DOHH2 (cell line): Measurements from ENCODE around the gene GALNT7.

Experiments used
- CTCF ChIP-seq: fragments of 200-600 bp; sonication (generic); IDR thresholded peaks from one replicate; pipeline ENCODE4 v1.5.1; 2014; ENCODE audit warnings: antibody characterized with exemption, mild to moderate bottlenecking, low read depth, low read length; ENCODE audit not compliant: poor library complexity, severe bottlenecking
- EZH2phosphoT487 ChIP-seq: fragments of 200-600 bp; sonication (generic); IDR thresholded peaks from 2 replicates; pipeline ENCODE4 v1.6.1; 2017; ENCODE audit warnings: borderline replicate concordance, mild to moderate bottlenecking, antibody characterized with exemption, low read length, moderate library complexity, mixed read lengths

- TF ChIP-seq CTCF: no peak
- no peak for TF ChIP-seq EZH2phosphoT487
Measured at GRCh38 chr4:173242466-173243250, 74.0 kb downstream of the GALNT7 start.
